Suprapubic skin (tissue), 3 donors: ENCODE data around the gene SEPTIN12.
"Not testable (repeated sequence)": the region's sequence is repeated elsewhere in the genome, so short reads cannot be mapped to it uniquely, and the experiment has no call there.

Source experiments
- CTCF ChIP-seq, 2 donors: fragments of 200-600 bp in 1 of 2; fragments of 450-650 bp in 1 of 2; sonication (generic) in 1 of 2; IDR thresholded peaks; one replicate each; pipeline ENCODE4 v1.5.1; 2016 to 2019; ENCODE audit warnings: antibody characterized with exemption in 2 of 2, mild to moderate bottlenecking in 1 of 2, moderate library complexity in 1 of 2
- POLR2A ChIP-seq, 2 donors: fragments of 450-650 bp; IDR thresholded peaks; one replicate each; pipeline ENCODE4 v1.6.1; 2017; ENCODE audit warnings: antibody characterized with exemption in 2 of 2, mild to moderate bottlenecking in 2 of 2, moderate library complexity in 2 of 2

- TF ChIP-seq CTCF, POLR2A (IDR thresholded peaks at IDR 0.05): not testable (repeated sequence)
These were observed 3.6 kb downstream of the SEPTIN12 start for GRCh38 chr16:4784444-4784987.
